Peyer's patch (tissue), 4 donors: Measurements from ENCODE around the gene EPHB1. TPM values are rescaled to one million over a fixed set of nuclear protein-coding genes. Genes with fewer than 3 reads are reported as not detected.
"Not testable (repeated sequence)": the region's sequence is repeated elsewhere in the genome, so short reads cannot be mapped to it uniquely, and the experiment has no call there.

Experiments
- DNase-seq, 3 donors: peaks; one replicate each; pipeline ENCODE4 v3.0.0-alpha.2; 2017 to 2019
- H3K27ac ChIP-seq, 4 donors: fragments of 200-600 bp; sonication (generic); one replicate each; pipeline ENCODE4 v1.5.1; 2016 to 2019
- H3K27me3 ChIP-seq, 2 donors: fragments of 200-600 bp; sonication (generic); one replicate each; pipeline ENCODE4 v1.5.1; 2019
- H3K36me3 ChIP-seq, 3 donors: fragments of 200-600 bp; sonication (generic); one replicate each; pipeline ENCODE4 v1.5.1; 2016 to 2019
- H3K4me1 ChIP-seq, 4 donors: fragments of 200-600 bp; sonication (generic); one replicate each; pipeline ENCODE4 v1.5.1; 2016 to 2019
- H3K4me3 ChIP-seq, 4 donors: fragments of 200-600 bp; sonication (generic); 1 replicate in 3 of 4; 2 replicates in 1 of 4; pipeline ENCODE4 v1.5.1; 2016 to 2019; ENCODE audit warnings: mild to moderate bottlenecking in 1 of 4
- H3K9me3 ChIP-seq, 4 donors: fragments of 200-600 bp; sonication (generic); one replicate each; pipeline ENCODE4 v1.5.1; 2016 to 2019; ENCODE audit warnings: mild to moderate bottlenecking in 1 of 4
- CTCF ChIP-seq, 6 experiments: fragments of 450-650 bp in 4 of 6; fragments of 200-600 bp in 2 of 6; sonication (generic) in 1 of 6; IDR thresholded peaks; one replicate each; pipeline ENCODE4 v1.5.1; 2017 to 2019; ENCODE audit warnings: antibody characterized with exemption in 6 of 6, mild to moderate bottlenecking in 3 of 6, moderate library complexity in 1 of 6
- POLR2A ChIP-seq, 2 donors: fragments of 450-650 bp; IDR thresholded peaks; one replicate each; pipeline ENCODE4 v1.5.1; 2017; ENCODE audit warnings: antibody characterized with exemption in 2 of 2, mild to moderate bottlenecking in 2 of 2, moderate library complexity in 2 of 2
- total RNA-seq, 4 donors: library from RNA; depleted of rRNA; stranded (reverse); fragments of >200 nt; gene quantifications; one replicate each; pipeline ENCODE4 v1.1.0, GENCODE V29; 2016

The EPHB1 gene
- total RNA-seq, 4 donors from 2014 or later, result 0.18 to 3.2 (median 0.68) TPM

GRCh38 chr3:134956844-134957243 is 161.8 kb downstream of the EPHB1 start:
- H3K4me3 ChIP-seq, result no peak overlapping the region
- TF ChIP-seq CTCF (IDR thresholded peaks at IDR 0.05), result no peak
- no peak for TF ChIP-seq POLR2A (IDR thresholded peaks at IDR 0.05)
- no peaks in the 10 kb centered on the region for H3K27me3 ChIP-seq
- DNase-seq, result no peak
- no peaks in the 10 kb centered on the region for H3K4me1 ChIP-seq
- no peaks in the 10 kb centered on the region for H3K9me3 ChIP-seq
- H3K36me3 ChIP-seq, result no peaks in the 10 kb centered on the region
- no peak overlapping the region for H3K27ac ChIP-seq

- H3K4me1 ChIP-seq, result no peaks in the 10 kb centered on the region
- no peak overlapping the region for H3K4me3 ChIP-seq
- no peaks in the 10 kb centered on the region for H3K27me3 ChIP-seq
- H3K36me3 ChIP-seq, result no peaks in the 10 kb centered on the region
- TF ChIP-seq CTCF (IDR thresholded peaks at IDR 0.05) (no peak), POLR2A (IDR thresholded peaks at IDR 0.05) (no peak)
- H3K27ac ChIP-seq, result no peak overlapping the region
- no peaks in the 10 kb centered on the region for H3K9me3 ChIP-seq
- no peak for DNase-seq
Measured at GRCh38 chr3:134959516-134959915, 164.5 kb downstream of the EPHB1 start.

- no peak for DNase-seq
- Histone ChIP-seq H3K4me3 (no peak overlapping the region), H3K9me3 (no peaks in the 10 kb centered on the region), H3K4me1 (no peaks in the 10 kb centered on the region), H3K27ac (no peak overlapping the region), H3K27me3 (no peaks in the 10 kb centered on the region), H3K36me3 (no peaks in the 10 kb centered on the region)
- no peak for TF ChIP-seq CTCF (IDR thresholded peaks at IDR 0.05)
- TF ChIP-seq POLR2A (IDR thresholded peaks at IDR 0.05), result no peak
Measured at GRCh38 chr3:134964226-134964625, 169.2 kb downstream of the EPHB1 start.

- Histone ChIP-seq H3K4me3 (no peak overlapping the region), H3K27me3 (no peaks in the 10 kb centered on the region), H3K27ac (no peak overlapping the region), H3K4me1 (no peaks in the 10 kb centered on the region), H3K36me3 (no peaks in the 10 kb centered on the region), H3K9me3 (no peaks in the 10 kb centered on the region)
- TF ChIP-seq POLR2A (IDR thresholded peaks at IDR 0.05) (no peak), CTCF (IDR thresholded peaks at IDR 0.05) (no peak)
- no peak for DNase-seq
Measured at GRCh38 chr3:134965865-134966481, 170.9 kb downstream of the EPHB1 start.

GRCh38 chr3:134970895-134971294 is 175.8 kb downstream of the EPHB1 start:
- no peak overlapping the region for H3K4me3 ChIP-seq
- no peaks in the 10 kb centered on the region for H3K27me3 ChIP-seq
- H3K36me3 ChIP-seq, result no peaks in the 10 kb centered on the region
- no peaks in the 10 kb centered on the region for H3K9me3 ChIP-seq
- no peak for TF ChIP-seq CTCF (IDR thresholded peaks at IDR 0.05)
- no peak for TF ChIP-seq POLR2A (IDR thresholded peaks at IDR 0.05)
- no peak overlapping the region for H3K27ac ChIP-seq
- no peak for DNase-seq
- H3K4me1 ChIP-seq, result no peaks in the 10 kb centered on the region

- Histone ChIP-seq H3K4me1 (no peaks in the 10 kb centered on the region), H3K27me3 (no peaks in the 10 kb centered on the region), H3K4me3 (no peak overlapping the region), H3K9me3 (no peaks in the 10 kb centered on the region), H3K36me3 (no peaks in the 10 kb centered on the region), H3K27ac (no peak overlapping the region)
- TF ChIP-seq CTCF (IDR thresholded peaks at IDR 0.05), result no peak
- no peak for TF ChIP-seq POLR2A (IDR thresholded peaks at IDR 0.05)
- no peak for DNase-seq
Measured at GRCh38 chr3:134971306-134971705, 176.2 kb downstream of the EPHB1 start.

GRCh38 chr3:134971907-134972306 is 176.8 kb downstream of the EPHB1 start:
- H3K4me1 ChIP-seq, H3K4me3 ChIP-seq, H3K27me3 ChIP-seq, H3K9me3 ChIP-seq, H3K27ac ChIP-seq, DNase-seq, H3K36me3 ChIP-seq: not testable (repeated sequence)
